Measurements from ENCODE around the gene SLC25A25.
"Not testable (repeated sequence)": the region's sequence is repeated elsewhere in the genome, so short reads cannot be mapped to it uniquely, and the experiment has no call there.

DNA sequence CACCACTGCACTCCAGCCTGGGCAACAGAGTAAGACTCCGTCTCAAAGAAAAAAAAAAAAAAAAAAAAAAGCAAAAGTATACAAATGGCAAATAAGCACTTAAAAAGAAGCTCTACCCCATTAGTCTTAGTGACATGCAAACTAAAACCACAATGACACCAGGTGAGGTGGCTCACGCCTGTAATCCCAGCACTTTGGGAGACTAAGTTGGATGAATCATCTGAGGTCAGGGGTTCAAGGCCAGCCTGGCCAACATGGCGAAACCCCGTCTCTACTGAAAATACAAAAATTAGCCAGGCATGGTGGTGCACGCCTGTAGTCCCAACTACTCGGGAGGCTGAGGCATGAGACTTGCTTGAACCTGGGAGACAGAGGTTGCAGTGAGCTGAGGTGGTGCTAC lies 22.6 kb upstream of the SLC25A25 start:
- TF ChIP-seq, protein P1, sequence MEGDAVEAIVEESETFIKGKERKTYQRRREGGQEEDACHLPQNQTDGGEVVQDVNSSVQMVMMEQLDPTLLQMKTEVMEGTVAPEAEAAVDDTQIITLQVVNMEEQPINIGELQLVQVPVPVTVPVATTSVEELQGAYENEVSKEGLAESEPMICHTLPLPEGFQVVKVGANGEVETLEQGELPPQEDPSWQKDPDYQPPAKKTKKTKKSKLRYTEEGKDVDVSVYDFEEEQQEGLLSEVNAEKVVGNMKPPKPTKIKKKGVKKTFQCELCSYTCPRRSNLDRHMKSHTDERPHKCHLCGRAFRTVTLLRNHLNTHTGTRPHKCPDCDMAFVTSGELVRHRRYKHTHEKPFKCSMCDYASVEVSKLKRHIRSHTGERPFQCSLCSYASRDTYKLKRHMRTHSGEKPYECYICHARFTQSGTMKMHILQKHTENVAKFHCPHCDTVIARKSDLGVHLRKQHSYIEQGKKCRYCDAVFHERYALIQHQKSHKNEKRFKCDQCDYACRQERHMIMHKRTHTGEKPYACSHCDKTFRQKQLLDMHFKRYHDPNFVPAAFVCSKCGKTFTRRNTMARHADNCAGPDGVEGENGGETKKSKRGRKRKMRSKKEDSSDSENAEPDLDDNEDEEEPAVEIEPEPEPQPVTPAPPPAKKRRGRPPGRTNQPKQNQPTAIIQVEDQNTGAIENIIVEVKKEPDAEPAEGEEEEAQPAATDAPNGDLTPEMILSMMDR (IDR thresholded peaks at IDR 0.05): not testable (repeated sequence)
- TF ChIP-seq POLR2A (IDR thresholded peaks at IDR 0.05): not testable (repeated sequence)

Data from adrenal gland (tissue), 5 donors.